ENCODE data around the gene B3GNT4. TPM values are rescaled to one million over a fixed set of nuclear protein-coding genes. Genes with fewer than 3 reads are reported as not detected.

The B3GNT4 gene
- total and polyA plus RNA-seq, 2 donors (not counting 1 experiment from before 2014, with no cell fraction given) = not detected

- Histone ChIP-seq H3K4me1 (ENCODE audit: control insufficient read depth in 2 of 2, insufficient read depth in 2 of 2, low read length in 2 of 2) (peaks cover 15 to 22% of the 10 kb centered on the region in 2 donors), H3K9ac (ENCODE audit: low read length) (peak within 1 kb of the TSS; percentile 68), H4K20me1 (ENCODE audit: control insufficient read depth, insufficient read depth, low read length, poor library complexity, severe bottlenecking) (no peaks in the 10 kb centered on the region), H3K27me3 (replicated peaks in 1 of 4; ENCODE audit: control extremely low read depth in 1 of 4, control insufficient read depth in 3 of 4, insufficient read depth in 4 of 4, low read length in 3 of 4) (peaks cover 0 to 3% (median 0%) of the 10 kb centered on the region in 4 experiments), H2AFZ (ENCODE audit: insufficient read depth, low read depth, low read length, poor library complexity, severe bottlenecking) (peak within 1 kb of the TSS; percentile 75), H3K9me3 (ENCODE audit: control extremely low read depth in 1 of 3, control insufficient read depth in 2 of 3, insufficient read depth in 1 of 3, low read length in 2 of 3) (peaks cover 0 to 6% (median 0%) of the 10 kb centered on the region in 3 donors), H3K27ac (ENCODE audit: low read length in 2 of 2) (no peak within 1 kb of the TSS), H3K36me3 (replicated peaks in 1 of 2; ENCODE audit: control extremely low read depth in 1 of 2, control insufficient read depth in 1 of 2, extremely low read depth in 1 of 2, insufficient read depth in 2 of 2, low read length in 1 of 2) (no peaks in the 10 kb centered on the region), H3K4me3 (ENCODE audit: control extremely low read depth in 1 of 5, extremely low read depth in 1 of 5, insufficient read depth in 1 of 5, low read depth in 2 of 5, low read length in 4 of 5) (peak within 1 kb of the TSS in 4 of 5 experiments; percentile 40 to 62 (median 57)), H3K79me2 (ENCODE audit: control insufficient read depth, insufficient read depth, low read length) (no peaks in the 10 kb centered on the region), H3K4me2 (replicated peaks; ENCODE audit: low read depth, low read length, poor library complexity, severe bottlenecking) (peak within 1 kb of the TSS; percentile 95)
- ChIA-PET POLR2A (interaction anchor here (1.3 kb wide), 1 partner anchor 43 kb away, joined by 3 read pairs; the partner anchor contains the start of gene DIABLO), CTCF (interaction anchor here (0.9 kb wide), 1 partner anchor 8 kb away, joined by 3 read pairs; no protein-coding TSS in a partner anchor)
- Mint-ChIP-seq H3K4me3 (peak within 1 kb of the TSS; percentile 89), H3K27ac (peak within 1 kb of the TSS; percentile 71), H3K4me1 (peaks cover 18% of the 10 kb centered on the region), H3K9me3 (ENCODE audit: insufficient read depth) (no peaks in the 10 kb centered on the region), H3K27me3 (peaks cover 13% of the 10 kb centered on the region)
- no peak for TF ChIP-seq EZH2 (IDR thresholded peaks at IDR 0.05; ENCODE audit: borderline replicate concordance, insufficient read depth, low read depth, low read length, poor library complexity, severe bottlenecking)
- TF ChIP-seq CTCF (IDR thresholded peaks at IDR 0.05) = no peak
- intact Hi-C loops (cut with micrococcal nuclease) = no loop called here
- peak; percentile 66 for DNase-seq
- ATAC-seq (ENCODE audit: low read depth) = peak; percentile 60
- WGBS (ENCODE audit: insufficient coverage) = 2% methylated on average over 61 of the region's 63 CpGs
Observed at GRCh38 chr12:122182887-122183587, 20.5 kb upstream of the B3GNT4 start, which contains the start of gene LRRC43. Gene LRRC43, plus strand, starts transcription at chr12:122183123. Its CDS starts 22 bp downstream, at chr12:122183145.

- Mint-ChIP-seq H3K9me3 (ENCODE audit: insufficient read depth) (no peaks in the 10 kb centered on the region), H3K27ac (no peak overlapping the region), H3K27me3 (peaks cover 13% of the 10 kb centered on the region), H3K4me1 (peaks cover 18% of the 10 kb centered on the region), H3K4me3 (peak overlapping the region; percentile 89)
- no peaks in the 10 kb centered on the region for H3K79me2 ChIP-seq (ENCODE audit: control insufficient read depth, insufficient read depth, low read length)
- ATAC-seq (ENCODE audit: low read depth) (no peak), DNase-seq (no peak)
- no peaks in the 10 kb centered on the region for H3K36me3 ChIP-seq (replicated peaks in 1 of 2; ENCODE audit: control extremely low read depth in 1 of 2, control insufficient read depth in 1 of 2, extremely low read depth in 1 of 2, insufficient read depth in 2 of 2, low read length in 1 of 2)
- peaks cover 0 to 6% (median 0%) of the 10 kb centered on the region in 3 donors for H3K9me3 ChIP-seq (ENCODE audit: control extremely low read depth in 1 of 3, control insufficient read depth in 2 of 3, insufficient read depth in 1 of 3, low read length in 2 of 3)
- peak overlapping the region; percentile 68 for H3K9ac ChIP-seq (ENCODE audit: low read length)
- intact Hi-C loops (cut with micrococcal nuclease) = no loop called here
- H3K4me3 ChIP-seq (ENCODE audit: control extremely low read depth in 1 of 5, extremely low read depth in 1 of 5, insufficient read depth in 1 of 5, low read depth in 2 of 5, low read length in 4 of 5) = peak overlapping the region in 3 of 5 experiments; percentile 52 to 62 (median 62)
- no peaks in the 10 kb centered on the region for H4K20me1 ChIP-seq (ENCODE audit: control insufficient read depth, insufficient read depth, low read length, poor library complexity, severe bottlenecking)
- peak overlapping the region; percentile 95 for H3K4me2 ChIP-seq (replicated peaks; ENCODE audit: low read depth, low read length, poor library complexity, severe bottlenecking)
- no peak for TF ChIP-seq EZH2 (IDR thresholded peaks at IDR 0.05; ENCODE audit: borderline replicate concordance, insufficient read depth, low read depth, low read length, poor library complexity, severe bottlenecking)
- no peak for TF ChIP-seq CTCF (IDR thresholded peaks at IDR 0.05)
- peak overlapping the region; percentile 75 for H2AFZ ChIP-seq (ENCODE audit: insufficient read depth, low read depth, low read length, poor library complexity, severe bottlenecking)
- CTCF ChIA-PET = no interaction called here
- no peak overlapping the region for H3K27ac ChIP-seq (ENCODE audit: low read length in 2 of 2)
- peaks cover 0 to 3% (median 0%) of the 10 kb centered on the region in 4 experiments for H3K27me3 ChIP-seq (replicated peaks in 1 of 4; ENCODE audit: control extremely low read depth in 1 of 4, control insufficient read depth in 3 of 4, insufficient read depth in 4 of 4, low read length in 3 of 4)
- POLR2A ChIA-PET = interaction anchor here (1.3 kb wide), 1 partner anchor 42 kb away, joined by 3 read pairs; the partner anchor contains the start of gene DIABLO
- WGBS (ENCODE audit: insufficient coverage) = 81% methylated on average over 9 of the region's 10 CpGs
- peaks cover 15 to 22% of the 10 kb centered on the region in 2 donors for H3K4me1 ChIP-seq (ENCODE audit: control insufficient read depth in 2 of 2, insufficient read depth in 2 of 2, low read length in 2 of 2)
Observed at GRCh38 chr12:122183588-122183940, 19.9 kb upstream of the B3GNT4 start.
